Breast epithelium (tissue), 4 donors: ENCODE results near the gene BTBD10. TPM values are rescaled to one million over a fixed set of nuclear protein-coding genes. Genes with fewer than 3 reads are reported as not detected.
"Not testable (repeated sequence)": the region's sequence is repeated elsewhere in the genome, so short reads cannot be mapped to it uniquely, and the experiment has no call there.

Experiments used
- DNase-seq, 2 donors: peaks; one replicate each; pipeline ENCODE4 v3.0.0-alpha.2; 2019; ENCODE audit warnings: low spot score in 2 of 2
- H3K27ac ChIP-seq, 2 donors: fragments of 200-600 bp; sonication (generic) in 1 of 2; one replicate each; pipeline ENCODE4 v1.5.1; 2016 to 2019; ENCODE audit warnings: mild to moderate bottlenecking in 1 of 2
- H3K27me3 ChIP-seq, 2 donors: fragments of 200-600 bp; sonication (generic) in 1 of 2; one replicate each; pipeline versions ENCODE4 v1.5.1 to v1.6.0; 2017 to 2019; ENCODE audit warnings: control low read depth in 1 of 2, mild to moderate bottlenecking in 1 of 2
- H3K36me3 ChIP-seq: fragments of 200-600 bp; one replicate; pipeline ENCODE4 v1.5.1; 2019
- H3K4me1 ChIP-seq, 2 donors: fragments of 200-600 bp; sonication (generic); one replicate each; pipeline ENCODE4 v1.5.1; 2016 to 2019; ENCODE audit warnings: control low read depth in 1 of 2
- H3K4me3 ChIP-seq, 3 donors: fragments of 200-600 bp; sonication (generic); 1 replicate in 2 of 3; 2 replicates in 1 of 3; pipeline ENCODE4 v1.5.1; 2016 to 2019; ENCODE audit warnings: mild to moderate bottlenecking in 3 of 3, moderate library complexity in 2 of 3
- H3K9me3 ChIP-seq, 2 donors: fragments of 200-600 bp; sonication (generic) in 1 of 2; one replicate each; pipeline ENCODE4 v1.5.1; 2016 to 2019; ENCODE audit warnings: control low read depth in 1 of 2
- CTCF ChIP-seq, 3 donors: fragments of 450-650 bp; IDR thresholded peaks; one replicate each; pipeline ENCODE4 v1.5.1; 2016 to 2017; ENCODE audit warnings: antibody characterized with exemption in 3 of 3, mild to moderate bottlenecking in 3 of 3, moderate library complexity in 3 of 3
- POLR2A ChIP-seq: fragments of 450-650 bp; IDR thresholded peaks from one replicate; pipeline ENCODE4 v1.6.1; 2016; ENCODE audit warnings: antibody characterized with exemption, mild to moderate bottlenecking, moderate library complexity
- POLR2AphosphoS5 ChIP-seq, 3 donors: sonication (generic); formaldehyde crosslinking; IDR thresholded peaks; one replicate each; pipeline ENCODE4 v1.6.1; 2017; ENCODE audit warnings: antibody characterized with exemption in 3 of 3
- intact Hi-C: fragments of 100-400 bp; cut with DNase I; formaldehyde crosslinking; loops from one replicate; pipeline ENCODE4 v1.15.1; 2023; ENCODE audit warnings: low total_unique reads
- total RNA-seq, 3 donors: library from RNA; depleted of rRNA; stranded (reverse); fragments of >200 nt; gene quantifications; one replicate each; pipeline ENCODE4 v1.1.0, GENCODE V29; 2016

Gene BTBD10
- total RNA-seq, 3 donors from 2014 or later = 29.3 to 40.4 (median 32.1) TPM

GRCh38 chr11:13405220-13405619 is 57.8 kb downstream of the BTBD10 start:
- Histone ChIP-seq H3K27ac (no peak overlapping the region), H3K9me3 (no peaks in the 10 kb centered on the region), H3K27me3 (no peaks in the 10 kb centered on the region), H3K4me3 (no peak overlapping the region), H3K4me1 (no peaks in the 10 kb centered on the region), H3K36me3 (no peaks in the 10 kb centered on the region)
- no peak for DNase-seq
- intact Hi-C loops = no loop called here
- TF ChIP-seq POLR2AphosphoS5 (IDR thresholded peaks at IDR 0.05) = no peak
- TF ChIP-seq CTCF (IDR thresholded peaks at IDR 0.05) = no peak
- TF ChIP-seq POLR2A = no peak

- H3K27ac ChIP-seq, DNase-seq, H3K4me1 ChIP-seq, intact Hi-C loops, H3K9me3 ChIP-seq, H3K36me3 ChIP-seq, H3K27me3 ChIP-seq, H3K4me3 ChIP-seq: not testable (repeated sequence)
Observed at GRCh38 chr11:13398335-13398734, 64.7 kb downstream of the BTBD10 start.

- no peak overlapping the region for H3K27ac ChIP-seq
Observed at GRCh38 chr11:13391217-13391616, 71.8 kb downstream of the BTBD10 start.

GRCh38 chr11:13388741-13389140 is 74.3 kb downstream of the BTBD10 start:
- no peak overlapping the region for H3K27ac ChIP-seq
- no peak overlapping the region for H3K4me3 ChIP-seq
- H3K36me3 ChIP-seq = no peaks in the 10 kb centered on the region
- DNase-seq = no peak
- no peaks in the 10 kb centered on the region for H3K27me3 ChIP-seq
- TF ChIP-seq CTCF (IDR thresholded peaks at IDR 0.05) (no peak), POLR2AphosphoS5 (IDR thresholded peaks at IDR 0.05) (no peak), POLR2A (no peak)
- intact Hi-C loops = no loop called here
- H3K9me3 ChIP-seq = no peaks in the 10 kb centered on the region
- H3K4me1 ChIP-seq = no peaks in the 10 kb centered on the region

More at GRCh38 chr11:13391217-13391616, 71.8 kb downstream of the BTBD10 start:
- TF ChIP-seq POLR2AphosphoS5 (IDR thresholded peaks at IDR 0.05) (no peak), POLR2A (no peak), CTCF (IDR thresholded peaks at IDR 0.05) (no peak)
- no peak overlapping the region for H3K4me3 ChIP-seq
- H3K9me3 ChIP-seq = no peaks in the 10 kb centered on the region
- no peaks in the 10 kb centered on the region for H3K27me3 ChIP-seq
- intact Hi-C loops = no loop called here
- no peak for DNase-seq
- no peaks in the 10 kb centered on the region for H3K4me1 ChIP-seq
- H3K36me3 ChIP-seq = no peaks in the 10 kb centered on the region

- Histone ChIP-seq H3K36me3 (no peaks in the 10 kb centered on the region), H3K4me1 (no peaks in the 10 kb centered on the region), H3K4me3 (no peak overlapping the region), H3K9me3 (no peaks in the 10 kb centered on the region), H3K27ac (no peak overlapping the region), H3K27me3 (no peaks in the 10 kb centered on the region)
- DNase-seq = no peak
- TF ChIP-seq POLR2A (no peak), CTCF (IDR thresholded peaks at IDR 0.05) (no peak), POLR2AphosphoS5 (IDR thresholded peaks at IDR 0.05) (no peak)
- intact Hi-C loops = no loop called here
Observed at GRCh38 chr11:13386567-13386966, 76.5 kb downstream of the BTBD10 start.
